IPS DF 4.7 (cell line): ENCODE measurements around the gene NUTM2B.
"Not testable (repeated sequence)": the region's sequence is repeated elsewhere in the genome, so short reads cannot be mapped to it uniquely, and the experiment has no call there.

Experiments
- DNase-seq: peaks from one replicate; pipeline ENCODE4 v3.0.0-alpha.2; 2013; ENCODE audit warnings: low spot score; ENCODE audit errors: extremely low read depth

The NUTM2B gene, protein sequence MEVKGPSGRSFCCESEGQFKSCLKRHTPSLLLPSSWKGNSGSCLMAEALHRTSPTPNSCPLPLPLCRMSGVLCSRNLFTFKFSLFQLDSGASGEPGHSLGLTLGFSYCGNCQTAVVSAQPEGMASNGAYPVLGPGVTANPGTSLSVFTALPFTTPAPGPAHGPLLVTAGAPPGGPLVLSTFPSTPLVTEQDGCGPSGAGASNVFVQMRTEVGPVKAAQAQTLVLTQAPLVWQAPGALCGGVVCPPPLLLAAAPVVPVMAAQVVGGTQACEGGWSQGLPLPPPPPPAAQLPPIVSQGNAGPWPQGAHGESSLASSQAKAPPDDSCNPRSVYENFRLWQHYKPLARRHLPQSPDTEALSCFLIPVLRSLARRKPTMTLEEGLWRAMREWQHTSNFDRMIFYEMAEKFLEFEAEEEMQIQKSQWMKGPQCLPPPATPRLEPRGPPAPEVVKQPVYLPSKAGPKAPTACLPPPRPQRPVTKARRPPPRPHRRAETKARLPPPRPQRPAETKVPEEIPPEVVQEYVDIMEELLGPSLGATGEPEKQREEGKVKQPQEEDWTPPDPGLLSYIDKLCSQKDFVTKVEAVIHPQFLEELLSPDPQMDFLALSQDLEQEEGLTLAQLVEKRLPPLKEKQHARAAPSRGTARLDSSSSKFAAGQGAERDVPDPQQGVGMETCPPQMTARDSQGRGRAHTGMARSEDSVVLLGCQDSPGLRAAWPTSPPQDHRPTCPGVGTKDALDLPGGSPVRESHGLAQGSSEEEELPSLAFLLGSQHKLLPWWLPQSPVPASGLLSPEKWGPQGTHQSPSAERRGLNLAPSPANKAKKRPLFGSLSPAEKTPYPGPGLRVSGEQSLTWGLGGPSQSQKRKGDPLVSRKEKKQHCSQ

DNA sequence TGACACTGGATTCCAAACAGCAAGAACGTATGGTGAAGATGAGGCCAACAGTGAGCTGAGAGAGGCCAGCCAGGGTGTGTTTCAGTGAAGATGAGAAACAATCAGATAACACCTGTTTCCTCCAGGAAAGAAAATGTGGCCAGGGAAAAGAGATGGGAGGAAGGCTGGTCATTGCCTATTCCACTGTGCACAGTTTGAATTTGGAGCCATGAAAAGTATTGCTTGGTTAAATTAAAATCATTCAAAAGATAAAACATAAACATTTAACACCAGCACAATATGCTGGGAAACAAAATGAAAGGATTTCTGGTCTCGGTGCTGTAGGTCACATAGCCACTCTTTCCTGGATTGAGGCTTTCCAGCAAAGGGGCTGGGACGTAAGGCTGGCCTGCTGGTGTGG is at the start of gene NUTM2B:
Gene NUTM2B (plus strand): TSS at position 301 of the 400 bp plus-strand sequence. CDS start 383 bp downstream, outside the sequence.
- not testable (repeated sequence) for DNase-seq

DNA sequence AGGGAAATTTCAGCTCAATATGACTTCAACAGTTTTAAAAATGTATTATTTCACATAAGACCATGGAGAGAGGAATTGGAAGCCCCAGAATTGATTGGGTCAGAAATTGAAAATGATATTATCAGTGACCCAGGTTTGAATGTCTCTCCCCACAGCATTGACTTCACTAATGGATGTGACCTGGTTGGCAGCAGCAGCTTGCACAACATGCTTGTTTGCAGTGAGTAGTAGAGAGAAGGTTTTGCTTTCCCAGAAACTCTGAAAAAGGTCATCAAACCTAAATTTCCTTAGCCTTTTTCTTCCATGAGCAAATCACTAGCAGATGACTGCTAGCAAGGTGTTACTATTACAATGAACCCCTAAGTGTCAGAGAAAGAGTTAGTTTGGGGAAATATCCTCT is 39.7 kb upstream of the NUTM2B start:
- DNase-seq: not testable (repeated sequence)

DNA sequence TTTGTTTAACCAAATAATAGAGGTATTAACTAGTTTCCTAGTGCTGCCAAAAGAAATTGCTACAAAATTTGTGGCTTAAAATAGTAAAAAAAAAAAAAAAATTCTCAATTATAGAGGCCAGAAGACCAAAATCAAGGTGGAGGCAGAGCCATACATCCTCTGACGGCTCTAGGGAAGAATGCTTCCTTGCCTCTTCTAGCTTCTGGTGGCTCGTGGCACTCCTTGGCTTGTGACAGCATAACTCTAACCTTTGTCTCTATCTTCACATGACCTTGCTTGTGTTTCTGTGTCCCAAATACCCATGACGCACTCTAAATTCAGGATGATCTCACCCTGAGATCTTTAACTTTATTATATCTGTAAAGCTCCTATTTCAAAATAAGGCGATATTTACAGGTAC is 38.3 kb upstream of the NUTM2B start:
- not testable (repeated sequence) for DNase-seq

DNA sequence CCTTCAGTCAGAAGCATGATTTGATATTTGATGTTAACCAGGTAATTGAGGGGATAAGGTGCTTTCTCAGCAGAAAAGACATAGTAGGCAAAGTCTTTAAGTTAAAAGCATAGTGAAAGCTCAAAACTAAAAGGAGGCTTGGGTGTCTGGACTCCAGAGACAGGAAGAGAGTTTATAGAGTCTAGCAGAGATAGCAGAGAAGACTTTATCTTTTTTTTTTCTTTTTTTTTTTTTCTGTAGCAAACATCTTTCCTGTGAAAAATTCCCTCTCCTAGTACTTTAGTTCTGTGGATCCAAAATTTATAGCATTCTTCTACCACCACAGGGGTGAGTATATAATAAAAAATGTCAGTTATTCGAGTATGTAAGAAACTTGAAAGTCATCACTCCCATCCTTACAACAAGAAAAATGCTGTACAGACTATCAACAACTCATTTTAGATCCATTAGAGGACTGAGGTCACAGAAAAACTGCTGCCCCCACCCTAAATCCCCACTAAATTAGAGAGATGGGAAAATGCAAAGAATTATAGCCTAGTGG is 33.7 kb upstream of the NUTM2B start:
- DNase-seq: not testable (repeated sequence)

DNA sequence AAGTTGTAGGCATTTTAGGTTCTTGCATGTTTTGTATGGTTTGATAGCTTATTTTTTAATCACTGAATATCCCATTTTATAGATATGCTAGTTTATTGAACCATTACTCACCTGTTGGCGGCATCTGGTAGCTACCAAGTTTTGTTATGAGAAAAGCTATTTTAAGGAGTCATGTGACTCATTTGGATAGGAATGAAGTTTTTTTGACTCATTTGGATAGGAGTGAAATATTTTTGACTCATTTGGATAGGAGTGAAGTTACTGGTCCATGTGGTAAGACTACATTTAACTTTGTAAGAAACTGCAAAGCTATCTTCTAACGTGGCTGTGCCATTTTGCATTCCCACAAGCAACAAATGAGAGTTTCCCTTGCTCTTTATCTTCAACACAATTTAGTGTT is 28.1 kb upstream of the NUTM2B start:
- DNase-seq: not testable (repeated sequence)

DNA sequence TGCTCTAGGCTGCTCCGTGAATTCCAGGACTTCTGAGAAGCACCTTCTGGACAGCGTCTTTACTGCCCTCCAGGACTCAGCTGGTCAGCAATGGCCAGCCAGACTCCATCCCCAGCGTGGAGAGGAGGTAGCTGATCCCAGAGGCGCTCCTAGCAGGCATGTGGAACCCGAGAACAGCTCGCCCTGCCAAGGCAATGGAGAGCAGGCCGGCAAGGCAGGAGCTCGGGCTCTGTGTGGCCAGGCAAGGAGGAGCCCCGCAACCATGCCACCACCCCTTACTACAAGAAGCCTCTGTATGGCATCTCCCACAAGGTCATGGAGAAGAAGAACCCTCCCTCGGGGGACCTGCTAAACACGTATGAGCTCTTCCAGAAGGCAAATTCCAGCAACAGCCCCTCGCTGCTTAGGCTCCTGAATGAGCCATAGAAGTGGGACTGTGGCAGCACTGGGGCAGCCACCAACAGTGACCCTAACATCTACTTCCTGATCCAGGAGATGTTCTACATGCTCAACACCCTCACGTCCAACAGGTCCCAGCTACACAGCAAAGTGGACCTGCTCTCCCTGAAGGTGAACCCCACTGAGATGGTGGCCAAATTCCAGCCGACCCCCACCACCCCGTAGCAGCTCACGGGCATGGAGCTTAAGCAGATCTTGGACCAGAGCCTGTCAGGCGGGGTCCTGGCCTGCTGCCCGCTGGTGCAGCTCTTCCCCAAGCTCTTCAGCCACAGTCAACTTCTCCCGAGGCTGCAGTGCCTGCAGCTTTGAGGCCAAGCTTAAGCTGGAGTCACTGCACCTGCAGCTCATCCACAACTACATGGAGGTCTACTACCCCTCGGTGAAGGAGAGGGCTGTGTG is 19.8 kb upstream of the NUTM2B start:
- DNase-seq: not testable (repeated sequence)

DNA sequence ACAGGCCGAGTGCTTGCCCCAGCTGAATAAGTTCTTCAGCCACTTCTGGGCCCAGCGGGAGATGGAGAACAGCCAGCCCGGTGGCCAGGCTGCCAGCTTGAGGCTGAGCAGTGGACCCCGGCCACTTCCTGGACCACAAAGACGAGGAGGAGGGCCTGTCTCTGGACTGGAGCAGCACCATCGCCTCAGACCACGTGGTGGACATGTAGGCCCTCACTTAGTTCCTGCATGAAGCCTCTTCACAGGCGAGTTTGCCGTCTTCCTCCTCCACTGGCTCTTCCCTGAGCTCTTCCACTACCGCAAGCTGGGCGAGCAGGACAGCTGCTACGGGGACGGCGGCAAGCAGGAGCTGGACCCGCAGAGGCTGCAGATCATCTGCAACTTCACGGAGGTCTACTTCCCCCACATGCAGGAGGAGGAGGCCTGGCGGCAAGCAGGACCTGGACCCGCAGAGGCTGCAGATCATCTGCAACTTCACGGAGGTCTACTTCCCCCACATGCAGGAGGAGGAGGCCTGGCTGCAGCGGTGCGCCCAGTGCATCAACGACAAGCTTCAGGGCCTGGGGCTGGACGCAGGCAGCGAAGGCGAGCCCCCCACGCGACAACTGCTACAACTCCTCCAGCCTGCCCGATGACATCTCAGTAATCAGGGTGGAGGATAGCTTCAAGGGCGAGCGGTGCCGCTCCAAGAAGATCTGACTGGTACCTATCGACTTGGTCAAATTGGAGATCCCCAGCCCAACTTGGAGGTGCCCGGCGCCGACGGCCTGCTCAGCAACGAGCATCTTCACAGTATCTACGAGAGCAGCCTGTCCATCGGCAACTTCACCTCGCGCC is 18.9 kb upstream of the NUTM2B start:
- not testable (repeated sequence) for DNase-seq

DNA sequence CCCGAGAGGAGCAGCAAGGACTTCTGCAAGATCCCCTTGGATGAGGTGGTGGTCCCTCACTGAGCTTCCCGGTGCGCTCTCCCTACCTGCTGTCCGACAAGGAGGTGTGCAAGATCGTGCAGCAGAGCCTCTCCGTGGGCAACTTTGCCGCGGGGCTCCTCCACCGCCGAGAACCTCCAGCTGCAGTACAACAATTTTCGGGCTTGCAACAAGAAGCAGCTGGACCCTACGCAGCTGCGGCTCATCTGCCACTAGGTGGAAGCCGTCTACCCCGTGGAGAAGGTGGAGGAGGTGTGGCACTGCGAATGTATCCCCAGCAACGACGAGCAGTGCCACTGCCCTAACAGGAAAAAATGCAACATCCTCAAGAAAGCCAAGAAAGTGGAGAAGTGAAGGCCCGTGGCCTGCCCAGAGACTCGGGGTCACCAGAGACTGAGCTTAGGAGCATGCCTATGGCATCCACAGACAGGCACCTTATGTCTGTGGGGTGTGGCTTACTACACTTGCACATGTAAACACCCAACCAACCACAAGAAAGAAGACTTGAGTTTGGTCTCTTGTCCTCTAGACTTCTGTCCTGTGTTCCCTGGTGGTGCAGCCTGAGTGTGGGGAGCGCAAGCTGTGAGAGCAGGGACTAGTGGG is 17.9 kb upstream of the NUTM2B start:
- not testable (repeated sequence) for DNase-seq

DNA sequence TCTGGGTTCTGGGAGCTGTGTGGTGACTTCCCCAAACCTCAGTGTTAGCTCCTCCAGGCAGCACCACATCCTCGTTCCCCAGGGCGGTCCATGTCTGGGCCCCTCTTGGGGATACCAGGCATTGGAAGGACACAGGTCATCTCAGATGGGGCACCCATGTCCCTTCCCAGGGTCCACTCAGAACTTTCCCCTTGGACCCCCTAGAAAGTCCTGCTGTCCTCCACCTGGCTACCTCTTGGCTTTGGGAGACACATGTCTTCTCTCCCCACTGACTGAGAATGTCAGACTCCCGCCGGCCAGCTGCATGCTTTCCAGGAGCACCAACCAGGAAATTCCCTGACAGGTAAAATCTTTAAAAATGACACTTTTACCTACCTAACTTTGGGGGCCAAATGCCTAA is 16.4 kb upstream of the NUTM2B start:
- not testable (repeated sequence) for DNase-seq

DNA sequence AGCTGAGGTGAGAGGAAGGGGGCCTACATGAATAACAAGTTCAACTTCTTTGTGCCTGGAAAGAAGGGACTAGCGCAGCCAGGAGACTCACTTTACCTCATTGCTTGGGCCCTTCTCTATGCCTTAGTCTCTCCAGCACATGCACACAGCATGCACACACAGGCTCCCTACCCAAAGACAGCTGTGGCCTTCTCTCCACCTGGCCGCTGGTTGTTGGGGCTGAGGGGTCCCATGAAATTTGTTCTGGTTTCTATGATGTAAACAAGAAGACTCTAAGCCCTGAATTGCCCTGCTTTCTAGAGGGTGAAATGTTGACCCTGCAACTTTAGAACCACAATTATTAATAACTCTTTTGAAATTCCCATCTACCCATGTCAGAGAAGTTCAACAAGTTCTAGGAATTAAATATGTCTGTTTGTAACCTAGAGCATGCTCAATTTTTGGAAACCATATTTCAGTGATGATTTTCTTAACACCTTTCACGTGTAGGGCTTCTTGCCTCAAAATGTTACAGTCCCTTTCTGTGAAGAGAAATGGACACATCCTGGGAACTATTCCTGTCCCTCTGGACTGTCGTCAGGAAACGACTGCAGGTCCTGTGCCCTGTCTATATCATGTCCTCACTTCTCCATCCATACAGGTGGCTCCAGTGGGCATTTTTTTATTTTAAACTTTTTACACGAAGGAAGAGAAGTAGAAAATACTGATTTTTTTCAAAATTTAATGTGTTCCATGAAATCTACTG is 15.4 kb upstream of the NUTM2B start:
- not testable (repeated sequence) for DNase-seq

DNA sequence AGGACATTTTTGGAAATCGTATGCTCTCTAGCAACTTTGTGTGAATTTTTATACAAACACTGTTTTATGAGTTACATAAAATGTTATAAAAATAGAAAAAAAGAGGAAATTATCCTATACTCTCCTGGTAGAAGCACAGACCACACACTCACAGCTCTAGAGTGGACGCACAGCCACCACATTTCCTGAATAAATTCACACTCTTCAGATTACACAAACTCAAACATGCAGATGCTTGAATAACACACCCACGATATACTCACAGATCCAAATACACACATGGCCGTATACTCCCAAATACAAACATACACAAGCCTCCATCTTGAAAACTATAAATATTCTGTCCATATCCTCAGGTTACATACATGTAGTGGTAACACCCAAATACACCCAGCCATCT is 14.2 kb upstream of the NUTM2B start:
- DNase-seq: not testable (repeated sequence)

DNA sequence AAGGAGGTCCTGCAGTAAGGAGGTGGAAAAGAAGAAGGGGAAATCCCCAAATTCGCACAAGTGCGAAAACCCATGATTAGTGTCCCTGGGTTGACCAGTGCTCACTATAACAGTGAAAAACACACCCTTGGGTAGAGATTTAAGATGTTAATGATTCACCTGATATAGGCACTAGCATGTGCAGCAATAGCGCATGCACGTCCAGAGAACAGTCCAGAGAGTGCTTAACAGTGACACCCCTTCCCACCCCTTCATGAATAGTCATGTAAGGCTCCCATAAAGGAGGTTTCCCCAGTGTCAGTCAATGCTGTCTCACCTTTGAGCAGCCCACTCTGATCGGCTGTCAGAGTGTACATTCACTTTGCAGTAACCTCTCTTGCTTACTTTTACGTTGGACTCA is 6.4 kb upstream of the NUTM2B start:
- not testable (repeated sequence) for DNase-seq

DNA sequence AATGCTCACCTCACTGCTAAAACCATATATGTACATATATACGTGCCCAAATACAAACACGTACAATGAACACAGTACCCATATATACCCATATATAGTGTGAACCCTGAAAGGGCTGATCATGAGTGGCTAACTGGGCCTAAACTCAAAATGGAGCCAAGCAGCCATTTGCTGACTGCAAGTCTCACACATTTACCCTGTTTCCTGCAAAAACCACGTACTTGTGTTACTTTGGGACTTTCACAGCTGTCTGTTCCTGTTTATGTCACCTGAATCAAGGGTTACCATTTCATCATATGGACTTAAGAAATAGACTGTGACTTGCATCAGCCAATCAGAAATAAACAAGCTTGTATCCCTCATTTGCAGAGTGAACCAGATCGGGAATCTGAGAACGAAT is 5.9 kb upstream of the NUTM2B start:
- DNase-seq: not testable (repeated sequence)

DNA sequence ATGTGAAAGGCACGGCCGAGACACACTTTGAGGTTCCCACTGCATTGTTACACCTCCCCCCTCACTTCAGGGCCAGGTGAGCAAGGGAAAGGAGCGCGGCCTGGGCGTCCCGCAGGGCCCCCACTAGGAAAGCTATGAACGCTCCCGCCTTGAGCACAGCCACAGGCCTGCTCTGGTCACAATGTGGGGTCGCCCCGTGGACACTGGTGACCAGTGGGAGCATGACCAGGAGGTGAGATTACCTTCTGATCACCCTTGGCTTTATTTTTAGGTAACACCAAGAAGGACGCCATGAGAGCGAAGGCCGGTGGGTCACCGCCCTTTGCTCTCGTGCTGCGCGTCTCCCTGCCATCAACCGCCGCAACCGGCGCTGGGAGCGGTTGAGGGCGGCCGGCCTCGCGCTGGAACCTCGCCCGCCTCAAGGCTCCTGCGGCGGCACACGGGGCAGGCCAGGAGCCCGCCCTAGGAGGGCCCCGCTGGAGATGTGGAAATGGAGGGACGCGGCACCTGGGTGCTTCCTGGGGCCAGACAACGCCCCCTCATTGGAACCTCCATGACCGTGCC is 2.6 kb upstream of the NUTM2B start:
- not testable (repeated sequence) for DNase-seq

DNA sequence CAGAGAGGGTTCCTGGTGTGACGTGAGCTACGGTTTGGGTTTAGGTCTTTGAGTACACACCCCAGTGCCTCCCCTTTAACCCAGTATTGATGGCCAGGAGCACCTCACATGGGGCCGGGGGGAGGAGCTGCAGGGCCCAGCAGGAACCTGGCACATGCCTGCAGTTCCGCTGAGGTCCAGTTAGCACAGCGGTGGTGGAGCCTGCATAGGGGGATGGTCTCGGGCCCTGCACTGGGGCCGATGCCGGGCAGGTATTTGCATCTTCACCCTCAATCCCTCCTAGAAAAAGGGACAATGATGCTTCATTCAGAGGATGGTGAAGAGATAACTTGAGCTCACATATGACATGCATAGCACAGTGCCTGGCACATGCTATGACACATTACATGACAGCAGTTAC is 4.0 kb downstream of the NUTM2B start:
- not testable (repeated sequence) for DNase-seq

DNA sequence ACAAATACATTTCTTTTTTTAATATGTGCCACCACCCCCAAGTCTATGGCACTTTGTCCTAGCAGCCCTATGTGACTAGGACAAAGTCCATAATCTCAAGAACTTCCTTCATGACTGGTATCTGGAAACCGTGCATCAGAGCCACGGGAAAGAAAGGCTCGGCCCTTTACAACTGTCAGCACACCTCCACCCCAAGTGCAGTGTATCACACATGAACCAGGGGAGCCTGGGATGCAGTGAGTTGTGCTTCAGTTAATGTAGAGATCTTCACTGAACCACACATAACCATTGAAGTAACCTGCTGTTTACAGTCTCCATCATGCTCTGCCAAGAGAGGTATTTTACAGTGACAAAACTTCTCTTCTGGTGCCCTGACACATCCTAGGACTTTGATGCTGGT is 11.9 kb downstream of the NUTM2B start:
- DNase-seq: not testable (repeated sequence)

DNA sequence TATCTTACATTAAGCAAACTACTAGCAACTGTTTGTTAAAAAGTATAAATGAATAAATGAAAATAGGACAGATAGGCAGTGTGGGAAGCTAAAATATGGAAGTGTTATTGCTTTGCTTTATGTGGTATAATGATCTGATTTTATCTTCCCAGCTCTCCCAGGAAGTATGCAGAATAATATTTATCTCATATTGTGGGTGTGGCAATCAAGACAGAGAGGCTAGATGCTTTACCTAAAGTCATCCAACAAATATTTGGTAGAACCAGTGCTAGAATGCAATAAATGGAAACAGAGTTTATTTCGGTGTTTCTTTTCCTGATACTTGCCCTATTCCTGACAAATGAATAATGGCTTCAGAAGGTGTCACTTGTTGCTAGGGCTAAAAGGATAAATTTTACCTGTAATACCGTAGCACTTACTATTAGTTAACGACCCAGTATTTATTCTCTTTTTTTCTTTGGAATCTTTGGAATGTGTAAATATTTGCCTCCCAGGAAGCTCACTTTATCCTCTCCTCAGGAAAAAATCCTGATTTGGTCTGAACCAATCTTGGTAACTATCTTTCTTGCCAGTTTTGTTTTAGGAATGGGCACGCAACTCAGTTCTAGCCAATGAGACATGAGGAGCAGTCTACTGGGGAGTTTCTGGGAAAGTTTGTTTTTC is 14.0 kb downstream of the NUTM2B start:
- not testable (repeated sequence) for DNase-seq

DNA sequence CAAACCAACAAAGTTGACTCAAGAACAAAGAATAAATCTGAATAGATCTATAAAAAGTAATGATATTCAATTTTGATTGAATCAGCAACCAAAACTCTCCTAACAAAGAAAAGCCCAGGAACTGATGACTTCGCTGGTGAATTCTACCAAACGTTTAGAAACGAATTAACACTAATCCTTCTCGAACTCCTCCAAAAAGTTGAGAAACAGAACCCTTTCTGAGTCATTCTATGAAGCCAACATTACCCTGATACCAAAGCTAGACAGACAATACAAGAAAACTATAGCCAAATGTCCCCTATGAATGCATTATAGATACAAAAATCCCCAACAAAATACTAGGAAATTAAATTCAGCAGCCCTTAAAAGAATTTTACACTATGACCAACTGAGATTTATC is 17.0 kb downstream of the NUTM2B start:
- DNase-seq: not testable (repeated sequence)
